ENCODE results near the gene RAB43. TPM values are rescaled to one million over a fixed set of nuclear protein-coding genes. Genes with fewer than 3 reads are reported as not detected.

Gene RAB43
- total RNA-seq, 2 donors from 2014 or later = 5.3 to 8.2 TPM

DNA sequence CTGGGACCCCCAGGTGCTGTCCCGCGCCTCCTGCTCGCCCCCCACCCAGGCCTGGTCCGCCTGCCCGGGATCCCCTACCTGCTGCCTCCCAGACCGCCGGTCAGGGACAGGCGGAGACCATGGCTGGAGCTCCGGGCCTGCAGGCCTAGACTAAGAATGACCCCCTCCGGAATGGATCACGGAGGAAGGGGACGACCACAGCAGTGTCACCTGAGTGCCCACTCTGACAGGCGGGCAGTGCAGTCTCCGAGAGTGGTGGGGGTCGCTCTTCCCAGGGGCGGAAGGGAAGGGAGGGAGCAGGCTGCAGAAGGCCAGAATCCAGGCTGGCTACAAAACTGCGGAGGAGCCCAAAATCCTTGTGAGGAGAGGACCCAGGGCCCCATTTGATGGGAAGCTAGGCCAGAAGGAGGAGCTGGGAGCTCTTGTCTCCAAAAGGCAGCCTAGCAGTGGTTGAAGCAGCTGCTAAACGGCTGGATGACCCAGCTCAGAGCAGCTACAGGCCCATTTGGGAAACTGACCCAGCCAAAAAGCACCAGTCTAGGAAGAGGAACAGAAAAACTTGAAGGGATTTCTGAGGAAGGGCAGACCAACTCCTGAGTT is 908 bp upstream of the RAB43 start:
- Histone ChIP-seq H3K4me3 (peak overlapping the region; percentile 84 to 85), H3K4me1 (peaks cover 0 to 28% of the 10 kb centered on the region in 2 donors), H3K27me3 (no peaks in the 10 kb centered on the region), H3K36me3 (no peaks in the 10 kb centered on the region), H3K9me3 (no peaks in the 10 kb centered on the region), H3K27ac (peak overlapping the region; percentile 93 to 94)
- no peak for TF ChIP-seq CTCF (IDR thresholded peaks at IDR 0.05)
- peak; percentile 59 for DNase-seq (ENCODE audit: low spot score)

DNA sequence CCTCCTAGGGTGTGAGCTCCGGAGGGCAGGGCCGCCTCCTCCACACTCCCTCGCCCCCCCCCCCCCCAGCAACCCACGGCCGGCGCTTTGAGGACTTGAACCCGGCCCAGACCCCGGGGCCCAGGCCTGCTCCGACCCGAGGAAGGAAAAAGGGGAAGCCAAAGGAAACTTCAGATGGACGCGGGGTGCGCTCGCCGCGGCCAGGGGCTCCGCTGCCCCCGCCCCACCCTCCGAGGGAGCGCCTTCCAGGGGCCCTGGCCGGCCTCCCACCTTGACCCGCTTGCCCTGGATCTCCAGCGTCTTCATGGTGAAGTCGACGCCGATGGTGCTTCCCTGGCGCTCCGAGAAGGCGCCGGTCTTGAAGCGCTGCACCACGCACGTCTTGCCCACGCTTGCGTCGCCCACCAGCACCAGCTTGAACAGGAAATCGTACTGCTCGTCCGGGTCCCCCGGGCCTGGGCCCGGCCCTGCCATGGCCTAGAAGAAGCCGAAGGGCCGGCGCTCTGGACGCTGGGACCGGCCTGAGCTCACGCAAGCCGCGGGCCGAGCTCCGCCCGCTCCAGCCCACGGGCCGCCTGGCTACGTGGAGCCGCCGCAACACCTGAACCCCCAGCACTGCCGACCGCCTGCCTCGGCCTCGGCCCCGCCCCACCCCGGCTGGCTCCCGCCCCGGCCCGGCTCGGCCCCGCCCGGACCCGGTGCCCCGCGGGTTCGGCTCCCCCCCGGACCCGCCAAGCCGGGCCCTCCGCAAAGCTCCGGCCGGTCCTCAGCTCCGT is 400 bp downstream of the RAB43 start:
- peak overlapping the region; percentile 93 to 94 for H3K27ac ChIP-seq
- peak; percentile 60 for DNase-seq (ENCODE audit: low spot score)
- H3K9me3 ChIP-seq = no peaks in the 10 kb centered on the region
- peaks cover 0 to 38% of the 10 kb centered on the region in 2 donors for H3K4me1 ChIP-seq
- no peaks in the 10 kb centered on the region for H3K27me3 ChIP-seq
- H3K4me3 ChIP-seq = peak overlapping the region; percentile 84 to 85
- no peak for TF ChIP-seq CTCF (IDR thresholded peaks at IDR 0.05)
- no peaks in the 10 kb centered on the region for H3K36me3 ChIP-seq

GRCh38 chr3:129120254-129121004 is 1.2 kb downstream of the RAB43 start:
- peak in 1 of 2 donors; percentile 34 for TF ChIP-seq CTCF (IDR thresholded peaks at IDR 0.05)
- Histone ChIP-seq H3K9me3 (no peaks in the 10 kb centered on the region), H3K36me3 (no peaks in the 10 kb centered on the region), H3K4me3 (peak overlapping the region; percentile 84 to 85), H3K27ac (peak overlapping the region; percentile 93 to 94), H3K27me3 (no peaks in the 10 kb centered on the region), H3K4me1 (peaks cover 0 to 43% of the 10 kb centered on the region in 2 donors)
- peak; percentile 94 for DNase-seq (ENCODE audit: low spot score)

DNA sequence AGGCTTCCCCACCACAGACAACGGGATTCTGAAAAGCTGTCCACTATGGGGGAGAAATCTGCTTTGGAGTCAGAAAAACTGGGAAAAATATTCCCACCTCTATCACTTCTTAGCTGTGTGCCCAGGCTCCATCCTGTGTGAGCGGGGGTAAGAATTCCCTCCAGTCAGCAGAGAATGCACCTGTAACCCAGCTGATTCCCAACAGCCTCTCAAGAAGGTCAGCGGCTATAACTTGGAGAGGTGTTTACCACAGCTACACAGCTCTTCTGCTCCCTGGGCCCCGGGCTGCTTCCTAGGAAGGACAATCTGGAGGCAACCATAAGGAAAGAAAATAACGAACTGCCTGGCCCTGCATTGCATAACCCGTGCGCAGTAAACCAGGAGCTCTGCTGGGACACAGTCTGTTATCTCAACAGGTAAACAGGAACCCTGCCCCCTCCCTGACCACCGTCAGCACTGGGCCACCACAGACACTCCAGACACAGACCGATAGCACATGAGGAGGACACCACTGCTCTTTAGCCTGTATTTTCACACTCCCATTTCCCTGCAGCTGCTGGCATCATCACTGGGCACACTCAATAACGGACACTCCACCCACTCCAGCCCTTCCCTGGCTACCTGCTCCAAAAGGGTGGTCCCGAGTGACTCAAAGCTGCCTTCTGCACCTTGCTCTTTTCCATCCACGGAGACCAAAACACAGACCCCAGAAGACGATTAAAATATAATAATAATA is 2.1 kb downstream of the RAB43 start:
- Histone ChIP-seq H3K27ac (peak overlapping the region; percentile 93 to 94), H3K36me3 (no peaks in the 10 kb centered on the region), H3K4me1 (peaks cover 0 to 43% of the 10 kb centered on the region in 2 donors), H3K27me3 (no peaks in the 10 kb centered on the region), H3K4me3 (peak overlapping the region; percentile 84 to 85), H3K9me3 (no peaks in the 10 kb centered on the region)
- no peak for DNase-seq (ENCODE audit: low spot score)
- TF ChIP-seq CTCF (IDR thresholded peaks at IDR 0.05) = no peak

DNA sequence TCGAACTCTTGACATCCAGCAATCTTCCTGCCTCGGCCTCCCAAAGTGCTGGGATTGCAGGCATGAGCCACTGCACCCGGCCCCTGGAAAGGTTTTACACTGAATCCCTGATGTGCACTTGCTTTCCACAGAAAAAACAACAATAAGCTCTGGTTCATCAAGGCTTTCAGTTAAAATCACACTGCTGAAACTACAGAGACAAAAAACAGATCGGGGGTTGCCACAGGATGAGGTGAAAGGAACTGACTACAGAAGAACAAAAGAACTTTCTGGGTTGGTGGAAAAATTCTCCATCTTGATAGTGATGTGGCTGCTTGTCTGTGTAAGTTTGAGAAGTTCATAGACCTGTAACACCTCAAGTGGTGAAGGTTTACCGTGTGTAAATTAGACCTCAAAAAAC is 2.9 kb downstream of the RAB43 start:
- no peak for TF ChIP-seq CTCF (IDR thresholded peaks at IDR 0.05)
- DNase-seq (ENCODE audit: low spot score) = no peak
- H3K4me1 ChIP-seq = peaks cover 0 to 43% of the 10 kb centered on the region in 2 donors
- no peaks in the 10 kb centered on the region for H3K36me3 ChIP-seq
- H3K4me3 ChIP-seq = no peak overlapping the region
- no peaks in the 10 kb centered on the region for H3K9me3 ChIP-seq
- H3K27me3 ChIP-seq = no peaks in the 10 kb centered on the region
- H3K27ac ChIP-seq = no peak overlapping the region

Data from right atrium auricular region (tissue), 2 donors.